Activated naive CD4-positive, alpha-beta T cell treated with anti-CD3 and anti-CD28 coated beads, Interleukin-2, amount 10 ng/mL, durations not matched to agents 7 days and 5 days (primary cell): ENCODE data around the gene TNFRSF13B.
"Not testable (repeated sequence)": the region's sequence is repeated elsewhere in the genome, so short reads cannot be mapped to it uniquely, and the experiment has no call there.

ENCODE experiments used
- CTCF ChIA-PET: fragments of 350-600 bp; sonication (Branson Sonifier 250); formaldehyde crosslinking; loops from one replicate; lab custom pipeline; 2021; ENCODE audit warnings: antibody characterized with exemption; lab: Charles Lee
- DNase-seq: peaks from one replicate; pipeline ENCODE4 v3.0.0-alpha.2; 2020
- H3K27ac Mint-ChIP-seq: one replicate; pipeline ENCODE4 v1.8.0; 2021; ENCODE audit warnings: mild to moderate bottlenecking, moderate library complexity, mixed read lengths
- H3K27me3 Mint-ChIP-seq: one replicate; pipeline ENCODE4 v1.8.0; 2021; ENCODE audit warnings: mild to moderate bottlenecking, mixed read lengths
- H3K36me3 Mint-ChIP-seq: one replicate; pipeline ENCODE4 v1.8.0; 2021; ENCODE audit warnings: mixed read lengths
- H3K4me1 Mint-ChIP-seq: one replicate; pipeline ENCODE4 v1.8.0; 2021; ENCODE audit warnings: mixed read lengths
- H3K4me3 Mint-ChIP-seq: one replicate; pipeline ENCODE4 v1.8.0; 2021; ENCODE audit warnings: mild to moderate bottlenecking, moderate library complexity, mixed read lengths
- H3K9me3 Mint-ChIP-seq: one replicate; pipeline ENCODE4 v1.8.0; 2021; ENCODE audit warnings: mixed read lengths

The TNFRSF13B gene

GRCh38 chr17:16980813-16981731 lies 9.2 kb upstream of the TNFRSF13B start:
- DNase-seq = no peak

GRCh38 chr17:16980061-16980460 lies 8.1 kb upstream of the TNFRSF13B start:
- Mint-ChIP-seq H3K27me3 (peaks cover 20% of the 10 kb centered on the region), H3K4me3 (no peak overlapping the region), H3K9me3 (no peaks in the 10 kb centered on the region), H3K4me1 (peaks cover 14% of the 10 kb centered on the region), H3K27ac (no peak overlapping the region), H3K36me3 (no peaks in the 10 kb centered on the region)
- CTCF ChIA-PET = interaction anchor here (0.7 to 1.0 kb wide), 2 partner anchors 11 to 13 kb away, joined by 3 read pairs; no protein-coding TSS in a partner anchor
- no peak for DNase-seq

More at GRCh38 chr17:16980813-16981731, 9.2 kb upstream of the TNFRSF13B start:
- CTCF ChIA-PET = interaction anchor here (0.7 to 2.6 kb wide), 3 partner anchors 10 to 12 kb away, joined by 3 to 7 read pairs (median 3); no protein-coding TSS in a partner anchor
- Mint-ChIP-seq H3K4me3 (no peak overlapping the region), H3K4me1 (peaks cover 10% of the 10 kb centered on the region), H3K36me3 (no peaks in the 10 kb centered on the region), H3K9me3 (no peaks in the 10 kb centered on the region), H3K27ac (no peak overlapping the region), H3K27me3 (peaks cover 21% of the 10 kb centered on the region)

- not testable (repeated sequence) for H3K9me3 Mint-ChIP-seq, H3K36me3 Mint-ChIP-seq, DNase-seq, H3K4me3 Mint-ChIP-seq, H3K27ac Mint-ChIP-seq
- peaks cover 17% of the 10 kb centered on the region for H3K27me3 Mint-ChIP-seq
- peaks cover 14% of the 10 kb centered on the region for H3K4me1 Mint-ChIP-seq
- CTCF ChIA-PET = interaction anchor here (1.2 kb wide), 1 partner anchor 11 kb away, joined by 3 read pairs; no protein-coding TSS in a partner anchor
Observed at GRCh38 chr17:16979237-16979823, 7.4 kb upstream of the TNFRSF13B start.

- Mint-ChIP-seq H3K27me3 (peaks cover 21% of the 10 kb centered on the region), H3K36me3 (no peaks in the 10 kb centered on the region), H3K27ac (no peak overlapping the region), H3K4me3 (no peak overlapping the region), H3K9me3 (no peaks in the 10 kb centered on the region), H3K4me1 (peaks cover 14% of the 10 kb centered on the region)
- CTCF ChIA-PET = interaction anchor here (1.1 kb wide), 1 partner anchor 16 kb away, joined by 3 read pairs; no protein-coding TSS in a partner anchor
- no peak for DNase-seq
Observed at GRCh38 chr17:16977932-16978331, 6.0 kb upstream of the TNFRSF13B start.

- Mint-ChIP-seq H3K4me3 (no peak overlapping the region), H3K27me3 (peaks cover 18% of the 10 kb centered on the region), H3K9me3 (no peaks in the 10 kb centered on the region), H3K27ac (no peak overlapping the region), H3K4me1 (peaks cover 14% of the 10 kb centered on the region), H3K36me3 (no peaks in the 10 kb centered on the region)
- no peak for DNase-seq
- CTCF ChIA-PET = interaction anchor here (1.1 to 1.8 kb wide), 2 partner anchors 15 to 17 kb away, joined by 3 to 5 read pairs; no protein-coding TSS in a partner anchor
Observed at GRCh38 chr17:16976725-16977550, 5.0 kb upstream of the TNFRSF13B start.

- Mint-ChIP-seq H3K27me3 (peaks cover 11% of the 10 kb centered on the region), H3K4me3 (no peak overlapping the region)
- CTCF ChIA-PET = interaction anchor here (1.8 kb wide), 1 partner anchor 16 kb away, joined by 5 read pairs; no protein-coding TSS in a partner anchor
Observed at GRCh38 chr17:16975744-16976625, 4.1 kb upstream of the TNFRSF13B start.

GRCh38 chr17:16975277-16975651 lies 3.3 kb upstream of the TNFRSF13B start:
- H3K4me3 Mint-ChIP-seq = no peak overlapping the region
- no peaks in the 10 kb centered on the region for H3K9me3 Mint-ChIP-seq

More at GRCh38 chr17:16975744-16976625, 4.1 kb upstream of the TNFRSF13B start:
- Mint-ChIP-seq H3K9me3 (no peaks in the 10 kb centered on the region), H3K4me1 (peaks cover 14% of the 10 kb centered on the region), H3K27ac (no peak overlapping the region), H3K36me3 (no peaks in the 10 kb centered on the region)
- no peak for DNase-seq

GRCh38 chr17:16974569-16975276 lies 2.8 kb upstream of the TNFRSF13B start:
- no peak for DNase-seq
- H3K4me3 Mint-ChIP-seq = no peak overlapping the region
- peaks cover 14% of the 10 kb centered on the region for H3K4me1 Mint-ChIP-seq
- CTCF ChIA-PET = no interaction called here
- no peaks in the 10 kb centered on the region for H3K9me3 Mint-ChIP-seq
- H3K36me3 Mint-ChIP-seq = no peaks in the 10 kb centered on the region
- no peak overlapping the region for H3K27ac Mint-ChIP-seq
- peaks cover 18% of the 10 kb centered on the region for H3K27me3 Mint-ChIP-seq

More at GRCh38 chr17:16975277-16975651, 3.3 kb upstream of the TNFRSF13B start:
- Mint-ChIP-seq H3K27me3 (peaks cover 13% of the 10 kb centered on the region), H3K27ac (no peak overlapping the region), H3K36me3 (no peaks in the 10 kb centered on the region), H3K4me1 (peaks cover 14% of the 10 kb centered on the region)
- CTCF ChIA-PET = interaction anchor here (1.8 kb wide), 1 partner anchor 16 kb away, joined by 5 read pairs; no protein-coding TSS in a partner anchor
- no peak for DNase-seq

- no peaks in the 10 kb centered on the region for H3K9me3 Mint-ChIP-seq
- H3K27me3 Mint-ChIP-seq = peaks cover 19% of the 10 kb centered on the region
- DNase-seq = no peak
- CTCF ChIA-PET = no interaction called here
- no peak overlapping the region for H3K27ac Mint-ChIP-seq
- peaks cover 14% of the 10 kb centered on the region for H3K4me1 Mint-ChIP-seq
- H3K4me3 Mint-ChIP-seq = no peak overlapping the region
- no peaks in the 10 kb centered on the region for H3K36me3 Mint-ChIP-seq
Observed at GRCh38 chr17:16973760-16974540, 2.0 kb upstream of the TNFRSF13B start.

- H3K36me3 Mint-ChIP-seq, H3K4me3 Mint-ChIP-seq, CTCF ChIA-PET, H3K27ac Mint-ChIP-seq, H3K9me3 Mint-ChIP-seq, DNase-seq: not testable (repeated sequence)
- Mint-ChIP-seq H3K4me1 (peaks cover 14% of the 10 kb centered on the region), H3K27me3 (peaks cover 19% of the 10 kb centered on the region)
Observed at GRCh38 chr17:16973043-16973442, 1.1 kb upstream of the TNFRSF13B start.

- CTCF ChIA-PET = no interaction called here
- Mint-ChIP-seq H3K4me3 (no peak overlapping the region), H3K9me3 (no peaks in the 10 kb centered on the region), H3K27ac (no peak overlapping the region), H3K4me1 (peaks cover 14% of the 10 kb centered on the region), H3K36me3 (no peaks in the 10 kb centered on the region), H3K27me3 (peaks cover 19% of the 10 kb centered on the region)
- DNase-seq = no peak
Observed at GRCh38 chr17:16972346-16972745, 428 bp upstream of the TNFRSF13B start.
